COLO829 (cell line): ENCODE measurements around the gene HUS1.
"Not testable (repeated sequence)": the region's sequence is repeated elsewhere in the genome, so short reads cannot be mapped to it uniquely, and the experiment has no call there.

Experiments
- DNase-seq: peaks from one replicate; pipeline ENCODE4 v3.0.0; 2012; ENCODE audit warnings: low spot score

Gene HUS1

GRCh38 chr7:47923081-47923875 is 56.1 kb downstream of the HUS1 start:
- DNase-seq = not testable (repeated sequence)

- DNase-seq = not testable (repeated sequence)
Measured at GRCh38 chr7:47916514-47916913, 62.9 kb downstream of the HUS1 start.

- DNase-seq = no peak
Measured at GRCh38 chr7:47915616-47915976, 63.8 kb downstream of the HUS1 start.

- DNase-seq = peak; percentile 71
Measured at GRCh38 chr7:47914717-47915615, 64.4 kb downstream of the HUS1 start.
